Melanocyte of skin (primary cell): ENCODE results near the gene EIF4A2. TPM values are rescaled to one million over a fixed set of nuclear protein-coding genes. Genes with fewer than 3 reads are reported as not detected.

ENCODE experiments used
- small RNA-seq, 2 donors: library from RNA; depleted of rRNA; stranded (forward); fragments of <200 nt; gene quantifications; one replicate each; pipeline ENCODE3, GENCODE V24; 2012
- total RNA-seq, 2 donors: library from RNA; depleted of rRNA; stranded (reverse); fragments of >200 nt; gene quantifications; 2 replicates each; pipeline ENCODE4 v1.2.3, GENCODE V29; 2012

Gene EIF4A2
- 100 to 1,000 TPM; 373 to 375 TPM for total RNA-seq

DNA sequence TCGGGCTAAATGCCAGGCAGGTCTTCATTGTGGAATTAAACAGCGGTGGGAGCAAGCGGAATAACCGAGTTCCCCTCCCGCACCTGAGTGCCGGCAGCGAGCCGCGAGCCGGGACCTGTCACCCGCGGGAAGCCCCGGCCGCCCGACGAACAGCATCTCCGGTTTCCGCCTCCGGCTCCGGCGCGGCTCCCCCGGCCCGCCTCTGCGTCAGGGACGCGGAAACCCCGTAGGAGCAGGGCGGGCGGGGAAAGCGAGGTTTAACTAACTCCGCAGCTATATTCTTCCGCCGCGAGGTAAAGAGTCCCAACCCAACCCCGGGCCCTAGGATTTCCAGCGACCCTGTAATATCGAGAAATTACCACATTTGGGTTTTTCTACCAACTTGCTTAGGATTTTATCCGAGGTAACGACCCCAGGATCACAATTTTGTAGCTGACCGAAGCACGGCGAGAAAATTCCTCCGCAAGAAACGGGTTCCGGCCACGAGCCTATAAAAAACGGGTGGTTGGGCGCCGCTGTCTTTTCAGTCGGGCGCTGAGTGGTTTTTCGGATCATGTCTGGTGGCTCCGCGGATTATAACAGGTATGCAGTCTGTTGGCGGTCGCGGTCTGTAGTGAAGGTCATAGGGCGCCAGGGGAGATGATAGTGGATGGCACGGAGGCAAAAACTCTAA, at the start of gene EIF4A2:
EIF4A2 (plus strand) TSS at position 520 of the 673 bp plus-strand sequence; CDS start at position 554, 34 bp downstream.

DNA sequence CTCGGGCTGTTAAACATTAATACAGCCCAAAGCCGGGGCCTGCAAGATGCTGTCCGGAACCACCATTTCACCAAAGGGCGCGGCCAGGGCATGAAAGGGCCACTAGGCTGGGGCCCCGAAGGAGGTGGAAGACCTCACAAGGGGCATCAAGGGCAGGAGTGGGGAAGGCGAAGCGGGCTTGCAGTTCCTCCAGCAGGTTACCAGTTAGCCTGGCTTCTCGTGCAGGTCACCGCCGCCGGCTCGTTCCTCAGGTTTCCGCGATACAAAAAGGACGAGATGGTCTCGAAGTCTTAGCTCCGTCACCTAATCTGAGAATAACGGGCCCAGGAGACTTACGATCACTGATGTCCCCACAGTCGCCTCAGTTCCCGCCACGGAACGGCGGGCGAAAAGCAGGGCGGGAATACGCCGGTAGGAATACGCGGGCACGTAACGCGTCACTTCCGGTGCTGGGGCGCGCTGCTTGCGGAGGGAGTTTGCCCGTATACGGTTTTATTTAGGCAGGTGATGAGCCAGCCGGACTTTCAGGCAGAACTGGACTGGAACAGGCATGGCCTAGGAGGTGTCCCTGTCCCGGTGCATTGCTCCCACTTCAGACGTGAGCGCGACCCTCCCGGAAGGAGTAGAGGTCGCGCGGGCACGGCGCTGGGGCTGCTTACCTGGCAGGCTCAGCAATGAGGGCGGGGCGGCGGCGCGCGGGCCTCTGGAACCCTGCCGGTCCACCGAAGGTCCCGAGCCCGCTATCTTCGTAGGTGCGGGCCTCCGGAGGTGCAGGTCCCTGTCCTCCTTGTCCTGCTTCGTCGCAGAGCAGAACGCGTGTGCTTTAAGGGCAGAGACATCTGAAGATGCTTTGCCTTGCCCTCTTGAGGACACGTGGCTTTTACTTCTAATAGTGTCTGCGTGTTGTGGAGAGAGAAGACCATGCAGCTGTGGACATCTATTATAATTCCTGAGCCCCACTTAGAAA, 23.0 kb downstream of the EIF4A2 start, which contains the start of gene RFC4:
RFC4 (minus strand) TSS at position 394 of the 967 bp plus-strand sequence. CDS start 1,769 bp downstream, outside the sequence.

Small RNA genes lying within 50 kb of the gene (small RNA-seq; reads per million reads assigned to genes)
- gene RF00092 (0 reads per million in 2 donors), gene RNU6-1105P (0 reads per million in 2 donors), gene SNORA4 (0 reads per million in 2 donors), gene SNORA63 (0 reads per million in 2 donors), gene SNORA81 (0 reads per million in 2 donors), gene SNORD2 (0 reads per million in 2 donors)

Other genes with a start within 250 kb of the EIF4A2 start
- 1 to 10 TPM; 1.0 to 2.3 TPM for gene CRYGS, start 239.2 kb upstream of the EIF4A2 start, total RNA-seq
- gene TBCCD1, start 216.2 kb upstream of the EIF4A2 start, total RNA-seq = 10 to 100 TPM; 16.5 to 22.6 TPM
- 10 to 100 TPM; 42.7 to 62.3 TPM for gene DNAJB11, start 212.9 kb upstream of the EIF4A2 start, total RNA-seq
- gene AHSG, start 170.5 kb upstream of the EIF4A2 start, total RNA-seq = not detected
- not detected for gene FETUB, start 143.2 kb upstream of the EIF4A2 start, total RNA-seq
- gene HRG, start 117.6 kb upstream of the EIF4A2 start, total RNA-seq = not detected
- gene KNG1, start 66.2 kb upstream of the EIF4A2 start, total RNA-seq = not detected
- gene RFC4, start 22.9 kb downstream of the EIF4A2 start, total RNA-seq = 10 to 100 TPM; 25.8 to 63.3 TPM
- gene ADIPOQ, start 59.1 kb downstream of the EIF4A2 start, total RNA-seq = not detected
- 10 to 100 TPM; 14.3 to 30.3 TPM for gene ST6GAL1, start 146.9 kb downstream of the EIF4A2 start, total RNA-seq